CD4-positive, alpha-beta T cell treated with Interleukin-17A for 4 hours (primary cell): ENCODE measurements around the gene RAB3IL1.

Experiments used
- DNase-seq: peaks from one replicate; pipeline ENCODE4 v3.0.0-alpha.2; 2020; ENCODE audit warnings: mixed read lengths

RAB3IL1 gene

DNA sequence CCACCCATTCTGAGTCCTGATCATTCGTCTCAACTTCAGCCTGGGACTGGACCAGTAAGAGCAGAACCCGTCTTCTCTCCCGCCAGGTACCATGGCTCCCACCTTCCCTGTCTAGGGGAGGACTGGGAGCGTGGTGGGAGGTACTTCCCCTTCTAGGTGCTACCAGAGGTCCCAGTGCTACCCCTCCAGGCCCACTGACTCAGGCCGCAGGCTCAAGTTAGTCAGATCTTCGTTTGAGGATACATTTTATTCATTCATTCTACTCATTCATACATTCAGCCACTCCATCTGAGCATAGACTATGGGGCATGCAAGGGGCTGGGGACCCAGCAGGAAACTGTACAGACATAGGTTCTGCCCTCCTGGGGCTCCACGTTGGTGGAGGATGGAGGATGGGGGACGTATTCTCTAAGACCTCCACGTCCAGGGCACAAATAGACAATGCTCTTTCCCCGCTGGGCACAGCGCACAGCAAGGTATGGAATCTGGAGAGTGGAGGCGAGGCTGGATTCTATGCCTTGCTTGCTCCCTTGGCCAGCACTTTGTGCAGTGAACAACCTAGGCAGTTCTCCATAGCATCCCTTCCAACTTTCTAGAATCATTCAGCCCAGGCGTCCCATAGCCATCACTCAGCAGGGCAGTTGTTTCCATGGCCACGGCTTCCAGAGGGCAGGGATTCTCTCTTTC is 1.0 kb upstream of the RAB3IL1 start:
- DNase-seq: no peak

GRCh38 chr11:61916737-61917333 is 531 bp downstream of the RAB3IL1 start:
- no peak for DNase-seq

DNA sequence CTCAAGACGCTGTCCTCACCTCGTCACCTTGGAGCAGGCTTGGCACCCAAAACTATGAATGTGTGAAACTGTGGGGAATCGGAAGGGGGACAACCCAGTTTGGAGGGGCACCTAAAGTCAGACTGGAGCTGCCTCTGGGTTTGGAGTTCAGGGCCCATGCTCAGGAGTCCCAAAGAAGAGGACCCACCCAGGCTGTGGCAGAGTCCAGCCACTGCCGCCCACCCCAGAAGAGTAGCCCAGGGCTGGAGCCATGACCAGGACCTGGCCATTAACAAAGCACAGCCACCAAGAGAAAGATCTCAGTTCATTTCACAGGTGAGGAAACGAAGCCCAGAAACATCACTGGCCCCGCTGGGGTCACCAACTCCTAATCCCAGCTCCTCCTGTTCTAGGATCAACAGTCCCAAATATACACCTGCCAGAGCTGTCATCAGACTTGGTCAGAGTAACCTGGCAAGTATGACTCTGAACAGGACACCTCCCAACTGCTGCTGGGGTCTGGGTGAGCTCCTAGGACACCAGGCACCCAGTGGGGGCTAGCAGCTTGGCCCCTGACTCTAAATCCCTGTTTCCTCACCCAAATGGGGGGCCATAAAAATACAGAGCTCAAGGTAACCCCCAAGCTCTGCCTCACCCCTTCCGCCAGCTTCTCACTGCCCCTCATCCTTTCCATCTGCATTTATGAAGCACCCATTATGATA is 2.7 kb downstream of the RAB3IL1 start:
- no peak for DNase-seq

GRCh38 chr11:61913699-61914395 is 3.5 kb downstream of the RAB3IL1 start:
- no peak for DNase-seq

DNA sequence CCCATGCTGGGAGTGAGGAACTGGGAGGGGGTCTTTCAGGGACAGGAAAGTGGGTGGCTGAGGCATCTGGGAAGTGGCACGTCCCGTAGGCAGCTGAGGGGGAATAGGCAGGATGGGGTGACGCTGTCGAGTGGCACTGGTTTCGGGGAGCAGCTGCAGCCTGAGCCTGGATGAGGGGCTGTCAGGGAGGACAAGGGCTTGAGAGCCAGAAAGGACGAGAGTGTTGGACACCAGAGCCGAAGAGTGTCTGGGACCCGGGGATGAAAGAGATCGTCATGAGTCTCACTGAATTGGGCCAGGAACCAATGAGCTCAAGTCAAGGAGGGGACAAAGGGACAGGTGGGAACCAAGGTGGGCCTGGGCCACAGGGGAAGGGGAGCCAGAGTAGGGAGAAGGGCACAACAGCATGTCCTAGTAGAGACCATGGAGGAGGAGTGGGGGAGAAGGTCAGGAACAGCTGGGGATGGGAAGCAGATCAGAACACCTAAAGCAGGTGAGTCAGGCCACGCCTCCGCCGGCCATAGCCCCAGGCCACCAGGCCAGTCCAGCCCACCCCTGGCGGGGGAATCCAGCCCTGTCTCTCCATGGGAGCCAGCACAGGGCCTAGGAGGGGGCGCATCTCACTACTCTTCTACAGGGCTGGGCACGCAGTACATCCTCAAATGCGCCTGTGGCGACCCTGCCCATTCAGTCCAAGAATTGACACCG is 4.2 kb downstream of the RAB3IL1 start:
- no peak for DNase-seq

DNA sequence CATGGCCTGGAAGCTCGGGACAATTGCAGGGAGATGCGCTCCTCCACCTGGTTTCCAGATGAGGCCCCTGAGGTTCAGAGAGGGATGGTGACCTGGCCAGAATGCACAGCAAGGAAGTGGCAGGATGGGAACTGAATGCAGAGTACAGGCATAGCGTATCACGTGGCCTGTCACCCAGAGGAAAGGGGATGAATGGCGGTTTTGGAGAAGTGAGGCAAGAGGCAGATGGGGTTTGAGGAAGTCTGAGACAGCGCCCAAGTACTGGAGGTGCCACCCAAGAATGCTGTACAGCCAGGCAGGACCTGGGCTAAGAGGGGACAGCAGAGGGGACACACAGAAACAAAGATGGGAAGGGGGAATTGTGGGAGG is 4.9 kb downstream of the RAB3IL1 start:
- DNase-seq: no peak

GRCh38 chr11:61911701-61912529 is 5.5 kb downstream of the RAB3IL1 start:
- DNase-seq: no peak

- no peak for DNase-seq
These were observed 6.2 kb downstream of the RAB3IL1 start for GRCh38 chr11:61911128-61911700.

- no peak for DNase-seq
These were observed 6.9 kb downstream of the RAB3IL1 start for GRCh38 chr11:61910187-61911127.

DNA sequence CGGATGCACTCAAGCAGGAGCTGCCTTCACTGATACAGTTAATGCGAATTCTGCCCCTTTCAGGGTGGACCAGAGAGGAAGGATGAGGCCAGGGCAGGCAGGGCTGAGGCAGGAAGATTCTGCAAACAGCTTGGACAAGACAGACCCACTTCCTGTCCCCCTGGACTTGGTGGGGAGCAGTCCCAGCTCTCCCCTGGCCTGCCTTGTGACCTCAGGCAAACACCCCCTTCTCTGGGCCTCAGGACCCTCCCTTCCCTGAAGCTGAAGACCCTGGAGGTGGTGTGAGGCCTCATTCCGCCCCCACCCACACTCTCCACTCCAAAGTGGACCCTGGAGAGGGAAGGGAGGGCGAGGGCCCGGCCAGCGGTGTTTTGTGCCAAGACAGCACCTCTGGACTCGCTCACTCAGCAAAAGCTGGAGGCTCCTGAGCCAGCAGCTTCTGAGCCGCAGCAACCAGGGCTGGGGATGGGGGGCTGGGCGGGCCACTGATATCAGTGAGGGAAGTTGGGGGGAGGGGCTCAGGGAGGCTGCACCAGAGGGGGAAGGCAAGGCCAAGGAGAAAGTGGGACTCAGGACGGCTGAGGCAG is 8.5 kb downstream of the RAB3IL1 start:
- DNase-seq: no peak

- no peak for DNase-seq
These were observed 9.3 kb downstream of the RAB3IL1 start for GRCh38 chr11:61907871-61908729.

- no peak for DNase-seq
These were observed 10.1 kb downstream of the RAB3IL1 start for GRCh38 chr11:61907282-61907681.

DNA sequence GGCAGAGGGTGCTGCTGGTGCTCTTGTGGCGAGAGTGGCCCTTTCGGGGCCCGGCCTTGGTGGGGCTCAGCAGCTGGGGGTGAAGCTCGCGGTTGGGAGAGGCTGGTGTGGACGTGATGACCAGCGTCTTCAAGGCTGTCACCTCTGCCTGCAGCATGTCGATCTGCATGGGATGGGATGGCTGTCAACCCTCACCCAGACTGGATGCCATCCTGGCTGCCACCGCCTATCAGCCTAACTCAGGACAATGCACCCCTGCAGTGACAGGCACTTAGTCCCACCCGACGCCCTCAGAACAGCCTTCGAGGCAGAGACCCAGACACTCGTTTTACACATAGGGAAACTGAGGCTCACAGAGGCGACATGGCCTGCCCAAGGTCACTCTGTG is 10.8 kb downstream of the RAB3IL1 start:
- DNase-seq: no peak

DNA sequence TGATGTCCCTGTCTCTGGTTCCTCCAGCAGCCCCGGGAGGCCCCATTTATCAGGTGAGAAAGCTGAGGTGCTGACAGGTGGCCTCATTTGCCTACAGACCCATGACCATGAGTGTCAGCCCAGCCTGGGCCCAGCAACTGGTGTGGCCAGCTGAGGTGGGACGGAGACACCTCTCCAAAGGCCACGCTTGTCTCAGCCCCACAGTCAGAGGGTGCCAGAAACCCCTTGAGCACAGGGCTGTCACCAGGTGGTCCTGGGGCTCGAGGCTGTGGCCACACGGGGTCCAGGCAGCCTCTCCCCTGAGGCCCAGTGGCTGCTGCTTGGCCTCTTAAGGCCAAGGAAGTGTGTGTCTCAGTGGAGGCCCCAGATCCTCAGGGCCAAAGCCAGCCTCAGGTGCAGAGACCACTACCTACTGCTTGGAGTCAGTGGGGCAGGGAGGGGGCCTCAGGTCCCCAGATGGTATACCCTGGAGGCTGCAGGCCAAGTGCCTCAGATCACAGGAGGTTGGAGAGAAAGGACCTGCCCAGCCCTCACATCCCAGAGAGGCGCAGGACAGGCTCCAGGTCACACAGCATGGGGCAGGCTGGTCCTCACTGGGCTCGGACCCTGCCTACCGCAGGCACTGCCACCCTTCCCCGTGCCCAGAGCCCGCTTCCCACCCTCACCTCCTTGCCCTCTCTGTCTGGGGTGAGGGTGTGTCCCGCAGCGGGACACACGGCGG is 11.4 kb downstream of the RAB3IL1 start:
- no peak for DNase-seq

GRCh38 chr11:61905067-61905696 is 12.2 kb downstream of the RAB3IL1 start:
- no peak for DNase-seq

GRCh38 chr11:61904539-61905048 is 12.8 kb downstream of the RAB3IL1 start:
- no peak for DNase-seq

- DNase-seq: no peak
These were observed 13.5 kb downstream of the RAB3IL1 start for GRCh38 chr11:61903845-61904244.

- DNase-seq: no peak
These were observed 15.1 kb downstream of the RAB3IL1 start for GRCh38 chr11:61902313-61902712.
